ENCODE results near the gene FAM83F.

DNA sequence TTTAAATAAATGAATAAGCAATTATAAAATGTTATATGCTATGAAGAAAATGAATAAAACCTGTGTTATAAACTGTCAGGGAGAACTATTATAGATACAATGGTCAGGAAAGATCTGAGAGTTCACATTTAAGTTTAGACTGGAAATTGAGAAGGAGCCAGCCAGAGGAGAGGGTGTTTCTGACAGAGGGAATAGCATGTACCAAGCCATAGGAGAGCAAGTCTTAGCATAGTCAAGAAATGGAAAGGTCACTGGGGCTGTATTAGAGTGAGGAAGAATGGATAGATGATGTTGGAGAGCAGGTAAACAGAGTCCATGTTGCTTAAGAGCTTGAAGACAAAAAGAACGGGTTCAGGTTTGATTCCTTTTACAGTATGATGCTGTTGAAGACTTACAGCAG is 87.4 kb downstream of the FAM83F start:
- TF ChIP-seq, protein P1, sequence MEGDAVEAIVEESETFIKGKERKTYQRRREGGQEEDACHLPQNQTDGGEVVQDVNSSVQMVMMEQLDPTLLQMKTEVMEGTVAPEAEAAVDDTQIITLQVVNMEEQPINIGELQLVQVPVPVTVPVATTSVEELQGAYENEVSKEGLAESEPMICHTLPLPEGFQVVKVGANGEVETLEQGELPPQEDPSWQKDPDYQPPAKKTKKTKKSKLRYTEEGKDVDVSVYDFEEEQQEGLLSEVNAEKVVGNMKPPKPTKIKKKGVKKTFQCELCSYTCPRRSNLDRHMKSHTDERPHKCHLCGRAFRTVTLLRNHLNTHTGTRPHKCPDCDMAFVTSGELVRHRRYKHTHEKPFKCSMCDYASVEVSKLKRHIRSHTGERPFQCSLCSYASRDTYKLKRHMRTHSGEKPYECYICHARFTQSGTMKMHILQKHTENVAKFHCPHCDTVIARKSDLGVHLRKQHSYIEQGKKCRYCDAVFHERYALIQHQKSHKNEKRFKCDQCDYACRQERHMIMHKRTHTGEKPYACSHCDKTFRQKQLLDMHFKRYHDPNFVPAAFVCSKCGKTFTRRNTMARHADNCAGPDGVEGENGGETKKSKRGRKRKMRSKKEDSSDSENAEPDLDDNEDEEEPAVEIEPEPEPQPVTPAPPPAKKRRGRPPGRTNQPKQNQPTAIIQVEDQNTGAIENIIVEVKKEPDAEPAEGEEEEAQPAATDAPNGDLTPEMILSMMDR (conservative IDR thresholded peaks at IDR 0.05; ENCODE audit: low read length), result no peak
- no peak for TF ChIP-seq EZH2phosphoT487 (IDR thresholded peaks at IDR 0.05; ENCODE audit: borderline replicate concordance, low read depth, low read length)

Data from OCI-LY7 (cell line).